ENCODE measurements around the gene SCGB1D4. TPM values are rescaled to one million over a fixed set of nuclear protein-coding genes. Genes with fewer than 3 reads are reported as not detected.

SCGB1D4 gene
- total and polyA plus RNA-seq, 10 of the 15 experiments (the other 5 are each of a cell fraction or from before 2014, with no cell fraction given) = not detected

DNA sequence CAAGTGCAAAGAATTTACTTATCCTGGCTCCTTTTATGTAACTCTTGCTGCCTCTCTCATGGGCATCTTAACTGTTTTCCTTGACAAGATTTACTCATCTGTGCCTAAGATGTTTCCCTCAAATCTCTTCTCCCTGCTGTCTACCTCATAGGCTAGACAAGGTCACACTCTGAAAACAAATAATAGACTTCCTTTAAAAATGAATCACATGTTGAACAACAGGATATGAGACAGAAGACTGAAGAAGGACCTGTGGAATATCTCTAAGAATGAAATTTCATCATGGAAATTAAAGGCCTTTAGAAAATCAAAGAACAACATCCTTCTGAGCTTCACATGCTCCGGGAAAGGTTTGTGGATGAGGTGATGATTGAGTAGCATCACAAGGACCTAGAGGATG lies 34.9 kb downstream of the SCGB1D4 start:
- Histone ChIP-seq H3K9me3 (replicated peaks; ENCODE audit: control insufficient read depth, insufficient read depth, low read length) (no peaks in the 10 kb centered on the region), H3K9ac (ENCODE audit: control insufficient read depth, insufficient read depth, low read length) (no peak overlapping the region), H3K4me1 (ENCODE audit: control insufficient read depth, insufficient read depth, low read length) (no peaks in the 10 kb centered on the region), H3K27me3 (replicated peaks in 1 of 2; ENCODE audit: control insufficient read depth in 2 of 2, insufficient read depth in 2 of 2, low read length in 1 of 2) (no peaks in the 10 kb centered on the region; a peak in 1 of 4 replicates), H2AFZ (ENCODE audit: control insufficient read depth, low read depth, low read length) (no peak overlapping the region), H3K36me3 (ENCODE audit: control insufficient read depth in 2 of 2, insufficient read depth in 2 of 2, low read length in 1 of 2) (no peaks in the 10 kb centered on the region), H3K4me3 (no peak overlapping the region), H3K79me2 (ENCODE audit: control insufficient read depth, insufficient read depth, low read length) (no peaks in the 10 kb centered on the region), H4K20me1 (ENCODE audit: control insufficient read depth, insufficient read depth) (no peaks in the 10 kb centered on the region), H3K4me2 (ENCODE audit: control insufficient read depth, insufficient read depth) (no peak overlapping the region), H3K27ac (ENCODE audit: control insufficient read depth, insufficient read depth) (no peak overlapping the region)
- ChIA-PET CTCF (no interaction called here), SMC1A (ENCODE audit: uncharacterized antibody, unreplicated experiment) (no interaction called here), POLR2A (no interaction called here), RAD21 (ENCODE audit: unreplicated experiment) (no interaction called here)
- FAIRE-seq (no peak), ATAC-seq (no peak), DNase-seq (ENCODE audit: low read depth, low spot score) (no peak)
- intact Hi-C loops (cut with micrococcal nuclease; ENCODE audit: unreplicated experiment) = no loop called here
- no peak for TF ChIP-seq RUNX3 (IDR thresholded peaks at IDR 0.05; ENCODE audit: low read length)
- no peak for TF ChIP-seq NR2C2 (IDR thresholded peaks at IDR 0.05; ENCODE audit: borderline replicate concordance, control insufficient read depth, insufficient read length, low read depth)
- TF ChIP-seq PAX5 (IDR thresholded peaks at IDR 0.05; ENCODE audit: borderline replicate concordance, low read depth, low read length) = no peak
- TF ChIP-seq, protein P1, sequence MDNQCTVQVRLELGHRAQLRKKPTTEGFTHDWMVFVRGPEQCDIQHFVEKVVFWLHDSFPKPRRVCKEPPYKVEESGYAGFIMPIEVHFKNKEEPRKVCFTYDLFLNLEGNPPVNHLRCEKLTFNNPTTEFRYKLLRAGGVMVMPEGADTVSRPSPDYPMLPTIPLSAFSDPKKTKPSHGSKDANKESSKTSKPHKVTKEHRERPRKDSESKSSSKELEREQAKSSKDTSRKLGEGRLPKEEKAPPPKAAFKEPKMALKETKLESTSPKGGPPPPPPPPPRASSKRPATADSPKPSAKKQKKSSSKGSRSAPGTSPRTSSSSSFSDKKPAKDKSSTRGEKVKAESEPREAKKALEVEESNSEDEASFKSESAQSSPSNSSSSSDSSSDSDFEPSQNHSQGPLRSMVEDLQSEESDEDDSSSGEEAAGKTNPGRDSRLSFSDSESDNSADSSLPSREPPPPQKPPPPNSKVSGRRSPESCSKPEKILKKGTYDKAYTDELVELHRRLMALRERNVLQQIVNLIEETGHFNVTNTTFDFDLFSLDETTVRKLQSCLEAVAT (IDR thresholded peaks at IDR 0.05) = no peak
- TF ChIP-seq EZH2 (IDR thresholded peaks at IDR 0.05; ENCODE audit: borderline replicate concordance, control insufficient read depth, low read depth, low read length) = no peak
- TF ChIP-seq RBBP5 (conservative IDR thresholded peaks at IDR 0.05) = no peak
- no peak for TF ChIP-seq YBX1 (IDR thresholded peaks at IDR 0.05)
- BruUV-seq (replicated peaks) = no TSS peak
- WGBS (ENCODE audit: insufficient coverage, insufficient replicate concordance, low lambda C conversion rate, missing lambda C conversion rate) = 0% methylated on average over 1 of the region's 1 CpG
- in situ Hi-C loops (cut with MboI) = no loop called here

Measured in GM12878 (cell line).